Measurements from ENCODE around the gene SYNE1.
A peak's percentile ranks its signal among the peaks of the same experiment; 100 is the strongest.

The SYNE1 gene

DNA sequence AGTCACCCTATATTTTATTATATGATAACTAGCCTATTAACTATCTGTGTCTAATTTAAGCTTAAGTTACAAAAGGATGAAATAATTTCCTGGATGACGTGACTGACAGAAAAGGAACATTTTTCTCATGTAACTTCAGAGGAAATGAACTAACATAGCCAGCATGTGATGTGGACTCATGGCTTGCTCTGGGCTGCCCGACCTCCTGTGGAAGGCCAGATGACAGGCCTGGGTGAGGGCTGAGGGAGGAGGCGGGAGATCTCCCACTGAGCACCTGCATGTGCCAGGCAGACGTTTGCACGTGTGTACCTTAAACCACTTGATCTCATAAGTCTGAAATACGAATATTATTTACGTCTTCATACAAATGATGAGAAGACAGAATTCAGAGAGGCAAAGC, 321.1 kb downstream of the SYNE1 start:
- H3K36me3 ChIP-seq (ENCODE audit: control insufficient read depth, insufficient read depth, low read length) = no peaks in the 10 kb centered on the region
- H3K9me3 ChIP-seq (ENCODE audit: control insufficient read depth, low read length) = no peaks in the 10 kb centered on the region
- H3K4me1 ChIP-seq (ENCODE audit: control insufficient read depth, insufficient read depth, low read length, poor library complexity, severe bottlenecking) = no peaks in the 10 kb centered on the region
- no peak overlapping the region for H3K27ac ChIP-seq (ENCODE audit: insufficient read depth, low read length, poor library complexity, severe bottlenecking)
- no peak for DNase-seq
- H3K4me3 ChIP-seq (ENCODE audit: insufficient read depth, low read depth, low read length, poor library complexity, severe bottlenecking) = no peak overlapping the region
- no peaks in the 10 kb centered on the region for H3K27me3 ChIP-seq (replicated peaks; ENCODE audit: control insufficient read depth, insufficient read depth, low read length, poor library complexity, severe bottlenecking)

DNA sequence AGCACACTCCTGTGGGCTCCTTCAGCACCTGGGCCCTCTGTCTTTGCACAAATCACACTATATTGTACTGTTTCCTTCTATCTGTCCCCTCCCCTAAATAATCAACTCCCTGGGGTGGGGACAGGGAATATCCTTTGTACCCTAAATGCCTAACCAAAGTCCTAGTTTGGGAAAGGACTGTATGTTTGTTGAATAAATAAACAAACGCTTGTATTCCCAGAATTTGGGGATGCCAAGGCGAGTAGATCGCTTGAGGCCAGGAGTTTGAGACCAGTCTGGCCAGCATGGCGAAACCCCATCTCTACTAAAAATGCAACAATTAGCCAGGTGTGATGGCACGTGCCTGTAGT, 322.7 kb downstream of the SYNE1 start:
- no peaks in the 10 kb centered on the region for H3K36me3 ChIP-seq (ENCODE audit: control insufficient read depth, insufficient read depth, low read length)
- H3K9me3 ChIP-seq (ENCODE audit: control insufficient read depth, low read length) = no peaks in the 10 kb centered on the region
- DNase-seq = no peak
- no peak overlapping the region for H3K27ac ChIP-seq (ENCODE audit: insufficient read depth, low read length, poor library complexity, severe bottlenecking)
- H3K27me3 ChIP-seq (replicated peaks; ENCODE audit: control insufficient read depth, insufficient read depth, low read length, poor library complexity, severe bottlenecking) = no peaks in the 10 kb centered on the region
- H3K4me3 ChIP-seq (ENCODE audit: insufficient read depth, low read depth, low read length, poor library complexity, severe bottlenecking) = no peak overlapping the region
- H3K4me1 ChIP-seq (ENCODE audit: control insufficient read depth, insufficient read depth, low read length, poor library complexity, severe bottlenecking) = peaks cover 8% of the 10 kb centered on the region

DNA sequence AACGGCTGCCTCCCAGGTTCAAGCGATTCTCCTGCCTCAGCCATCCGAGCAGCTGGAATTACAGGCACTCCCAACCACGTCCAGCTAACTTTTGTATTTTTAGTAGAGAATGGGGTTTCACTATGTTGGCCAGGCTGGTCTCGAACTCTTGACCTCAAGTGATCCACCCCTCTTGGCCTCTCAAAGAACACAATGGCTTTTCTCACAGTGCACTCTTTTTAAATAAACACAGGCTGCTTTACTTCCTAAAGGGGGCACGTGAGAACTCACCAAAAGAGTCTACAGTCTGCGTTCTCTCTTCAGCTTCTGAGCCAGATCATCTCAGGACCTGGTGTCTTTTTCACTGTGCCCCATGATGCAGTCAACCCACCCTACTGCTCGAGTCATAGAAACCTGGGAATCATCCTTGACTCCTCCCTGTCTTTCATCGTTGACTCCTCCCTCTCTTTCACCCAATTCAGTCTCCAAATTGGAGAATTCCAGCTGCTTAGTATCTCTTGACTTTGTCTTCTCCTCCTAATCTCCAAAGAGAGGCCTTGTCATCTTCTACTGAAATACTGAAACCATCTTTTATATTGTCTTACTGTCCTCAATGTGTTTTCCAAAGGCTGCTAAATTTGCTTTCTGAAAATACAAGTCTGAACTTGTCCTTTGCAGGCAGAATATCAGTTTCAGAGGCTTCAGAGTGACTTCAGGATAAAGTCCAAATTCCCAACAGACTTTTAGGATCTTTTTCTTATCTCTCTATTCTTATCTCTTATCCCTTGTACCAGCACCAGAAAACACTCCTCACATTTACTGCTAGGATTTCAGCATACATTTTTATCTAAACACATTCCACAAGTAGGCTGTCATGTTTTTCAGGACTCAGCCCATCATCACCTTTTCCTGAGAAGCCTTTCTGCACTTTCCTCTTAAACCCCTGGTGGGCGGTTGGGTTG, 323.4 kb downstream of the SYNE1 start:
- Histone ChIP-seq H3K36me3 (ENCODE audit: control insufficient read depth, insufficient read depth, low read length) (no peaks in the 10 kb centered on the region), H3K4me1 (ENCODE audit: control insufficient read depth, insufficient read depth, low read length, poor library complexity, severe bottlenecking) (peaks cover 8% of the 10 kb centered on the region), H3K27ac (ENCODE audit: insufficient read depth, low read length, poor library complexity, severe bottlenecking) (no peak overlapping the region), H3K27me3 (replicated peaks; ENCODE audit: control insufficient read depth, insufficient read depth, low read length, poor library complexity, severe bottlenecking) (no peaks in the 10 kb centered on the region), H3K9me3 (ENCODE audit: control insufficient read depth, low read length) (no peaks in the 10 kb centered on the region), H3K4me3 (ENCODE audit: insufficient read depth, low read depth, low read length, poor library complexity, severe bottlenecking) (no peak overlapping the region)
- no peak for DNase-seq

DNA sequence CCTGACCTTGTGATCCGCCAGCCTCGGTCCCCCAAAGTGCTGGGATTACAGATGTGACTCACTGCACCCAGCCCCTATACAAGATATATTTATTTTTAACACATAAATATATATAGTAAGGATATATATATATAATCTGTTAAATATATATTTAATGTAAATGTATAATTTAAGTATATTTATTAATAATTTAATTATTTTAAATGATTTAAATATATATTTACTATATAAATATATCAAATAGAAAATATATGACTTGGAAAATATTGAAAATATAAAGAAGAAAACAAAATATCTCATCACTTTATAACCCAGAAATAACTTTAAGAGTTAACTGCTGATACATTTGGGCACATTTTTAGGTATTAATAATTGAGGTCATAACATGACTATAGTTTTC, 324.7 kb downstream of the SYNE1 start:
- H3K27me3 ChIP-seq (replicated peaks; ENCODE audit: control insufficient read depth, insufficient read depth, low read length, poor library complexity, severe bottlenecking) = no peaks in the 10 kb centered on the region
- no peak for DNase-seq
- no peak overlapping the region for H3K4me3 ChIP-seq (ENCODE audit: insufficient read depth, low read depth, low read length, poor library complexity, severe bottlenecking)
- peaks cover 8% of the 10 kb centered on the region for H3K4me1 ChIP-seq (ENCODE audit: control insufficient read depth, insufficient read depth, low read length, poor library complexity, severe bottlenecking)
- no peak overlapping the region for H3K27ac ChIP-seq (ENCODE audit: insufficient read depth, low read length, poor library complexity, severe bottlenecking)
- H3K36me3 ChIP-seq (ENCODE audit: control insufficient read depth, insufficient read depth, low read length) = no peaks in the 10 kb centered on the region
- H3K9me3 ChIP-seq (ENCODE audit: control insufficient read depth, low read length) = no peaks in the 10 kb centered on the region

- no peak for DNase-seq
- H3K27me3 ChIP-seq (replicated peaks; ENCODE audit: control insufficient read depth, insufficient read depth, low read length, poor library complexity, severe bottlenecking) = no peaks in the 10 kb centered on the region
- H3K36me3 ChIP-seq (ENCODE audit: control insufficient read depth, insufficient read depth, low read length) = no peaks in the 10 kb centered on the region
- no peaks in the 10 kb centered on the region for H3K9me3 ChIP-seq (ENCODE audit: control insufficient read depth, low read length)
- no peak overlapping the region for H3K27ac ChIP-seq (ENCODE audit: insufficient read depth, low read length, poor library complexity, severe bottlenecking)
- H3K4me1 ChIP-seq (ENCODE audit: control insufficient read depth, insufficient read depth, low read length, poor library complexity, severe bottlenecking) = peaks cover 8% of the 10 kb centered on the region
- no peak overlapping the region for H3K4me3 ChIP-seq (ENCODE audit: insufficient read depth, low read depth, low read length, poor library complexity, severe bottlenecking)
Observed at GRCh38 chr6:152310371-152310954, 326.7 kb downstream of the SYNE1 start.

DNA sequence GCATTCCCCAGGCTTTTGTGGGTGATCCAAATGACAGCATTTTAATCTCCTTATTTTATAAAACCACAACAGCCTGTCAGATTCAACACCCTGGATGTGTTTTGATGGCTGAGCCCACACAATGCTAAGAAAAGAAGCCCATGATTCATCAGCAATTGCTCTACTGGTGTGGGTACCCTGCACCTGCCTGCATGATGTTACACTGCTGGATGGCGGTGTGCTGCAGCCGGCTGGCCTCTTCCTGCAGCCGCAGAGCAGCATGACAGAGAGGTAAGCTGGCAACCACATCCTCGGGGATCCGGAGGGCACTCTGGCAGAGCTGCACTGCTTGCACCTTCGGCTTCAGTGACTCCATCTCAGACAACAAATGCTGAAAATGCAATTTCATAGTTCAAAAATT, 327.5 kb downstream of the SYNE1 start:
- no peaks in the 10 kb centered on the region for H3K36me3 ChIP-seq (ENCODE audit: control insufficient read depth, insufficient read depth, low read length)
- peaks cover 8% of the 10 kb centered on the region for H3K4me1 ChIP-seq (ENCODE audit: control insufficient read depth, insufficient read depth, low read length, poor library complexity, severe bottlenecking)
- H3K9me3 ChIP-seq (ENCODE audit: control insufficient read depth, low read length) = no peaks in the 10 kb centered on the region
- DNase-seq = peak; percentile 25 to 64 (median 32)
- no peak overlapping the region for H3K27ac ChIP-seq (ENCODE audit: insufficient read depth, low read length, poor library complexity, severe bottlenecking)
- no peak overlapping the region for H3K4me3 ChIP-seq (ENCODE audit: insufficient read depth, low read depth, low read length, poor library complexity, severe bottlenecking)
- no peaks in the 10 kb centered on the region for H3K27me3 ChIP-seq (replicated peaks; ENCODE audit: control insufficient read depth, insufficient read depth, low read length, poor library complexity, severe bottlenecking)

GRCh38 chr6:152309006-152309405, 328.2 kb downstream of the SYNE1 start:
- H3K4me1 ChIP-seq (ENCODE audit: control insufficient read depth, insufficient read depth, low read length, poor library complexity, severe bottlenecking) = peaks cover 8% of the 10 kb centered on the region
- H3K27ac ChIP-seq (ENCODE audit: insufficient read depth, low read length, poor library complexity, severe bottlenecking) = no peak overlapping the region
- no peaks in the 10 kb centered on the region for H3K27me3 ChIP-seq (replicated peaks; ENCODE audit: control insufficient read depth, insufficient read depth, low read length, poor library complexity, severe bottlenecking)
- no peak overlapping the region for H3K4me3 ChIP-seq (ENCODE audit: insufficient read depth, low read depth, low read length, poor library complexity, severe bottlenecking)
- no peaks in the 10 kb centered on the region for H3K9me3 ChIP-seq (ENCODE audit: control insufficient read depth, low read length)
- DNase-seq = no peak
- H3K36me3 ChIP-seq (ENCODE audit: control insufficient read depth, insufficient read depth, low read length) = no peaks in the 10 kb centered on the region

- H3K4me1 ChIP-seq (ENCODE audit: control insufficient read depth, insufficient read depth, low read length, poor library complexity, severe bottlenecking) = peaks cover 8% of the 10 kb centered on the region
- DNase-seq = no peak
- H3K36me3 ChIP-seq (ENCODE audit: control insufficient read depth, insufficient read depth, low read length) = no peaks in the 10 kb centered on the region
- H3K27me3 ChIP-seq (replicated peaks; ENCODE audit: control insufficient read depth, insufficient read depth, low read length, poor library complexity, severe bottlenecking) = no peaks in the 10 kb centered on the region
- no peaks in the 10 kb centered on the region for H3K9me3 ChIP-seq (ENCODE audit: control insufficient read depth, low read length)
- no peak overlapping the region for H3K4me3 ChIP-seq (ENCODE audit: insufficient read depth, low read depth, low read length, poor library complexity, severe bottlenecking)
- no peak overlapping the region for H3K27ac ChIP-seq (ENCODE audit: insufficient read depth, low read length, poor library complexity, severe bottlenecking)
Observed at GRCh38 chr6:152308306-152308705, 328.9 kb downstream of the SYNE1 start.

GRCh38 chr6:152305672-152306071, 331.5 kb downstream of the SYNE1 start:
- no peaks in the 10 kb centered on the region for H3K27me3 ChIP-seq (replicated peaks; ENCODE audit: control insufficient read depth, insufficient read depth, low read length, poor library complexity, severe bottlenecking)
- no peaks in the 10 kb centered on the region for H3K9me3 ChIP-seq (ENCODE audit: control insufficient read depth, low read length)
- H3K27ac ChIP-seq (ENCODE audit: insufficient read depth, low read length, poor library complexity, severe bottlenecking) = no peak overlapping the region
- H3K4me3 ChIP-seq (ENCODE audit: insufficient read depth, low read depth, low read length, poor library complexity, severe bottlenecking) = no peak overlapping the region
- no peaks in the 10 kb centered on the region for H3K36me3 ChIP-seq (ENCODE audit: control insufficient read depth, insufficient read depth, low read length)
- peaks cover 10% of the 10 kb centered on the region for H3K4me1 ChIP-seq (ENCODE audit: control insufficient read depth, insufficient read depth, low read length, poor library complexity, severe bottlenecking)
- no peak for DNase-seq

DNA sequence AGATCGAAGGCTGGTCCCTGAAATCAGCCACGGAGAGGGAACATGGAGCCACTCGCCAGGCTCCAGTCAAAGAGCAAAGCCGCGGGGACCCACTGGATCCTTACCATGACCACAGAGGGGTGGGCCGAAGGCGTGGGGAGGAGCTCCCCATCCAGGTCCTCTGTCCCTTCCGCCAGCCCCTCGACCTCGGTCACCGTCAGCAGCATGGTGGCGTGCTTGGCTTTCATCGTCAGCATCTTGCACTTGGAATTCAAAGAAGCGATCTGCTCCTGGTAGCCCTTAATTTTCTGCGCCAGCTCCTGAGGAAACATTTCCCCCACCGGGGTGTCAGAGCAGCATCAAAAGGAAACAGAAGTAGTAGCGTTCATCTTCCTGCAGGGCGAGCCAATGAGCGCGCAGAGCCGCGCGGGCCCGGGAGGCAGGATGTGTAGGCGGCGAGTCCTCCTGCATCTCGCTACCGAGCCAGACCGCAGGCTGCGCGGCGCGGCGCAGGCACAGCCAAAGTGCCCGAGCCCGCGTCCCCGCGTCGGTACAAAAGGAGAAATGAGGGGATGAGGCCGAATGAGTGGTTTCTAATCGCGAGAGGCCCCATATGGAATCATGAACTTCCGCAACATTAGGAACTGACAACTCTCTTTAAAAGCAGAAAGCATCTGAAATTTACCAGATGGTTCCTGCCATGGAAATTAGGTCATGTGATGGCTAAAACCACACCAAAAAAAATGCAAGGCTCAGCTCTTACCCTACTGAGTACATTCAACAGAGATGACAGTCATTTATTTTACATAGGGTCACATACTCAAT, 335.2 kb downstream of the SYNE1 start:
- H3K36me3 ChIP-seq (ENCODE audit: control insufficient read depth, insufficient read depth, low read length) = no peaks in the 10 kb centered on the region
- peak; percentile 75 to 82 (median 81) for DNase-seq
- H3K27me3 ChIP-seq (replicated peaks; ENCODE audit: control insufficient read depth, insufficient read depth, low read length, poor library complexity, severe bottlenecking) = no peaks in the 10 kb centered on the region
- peaks cover 10% of the 10 kb centered on the region for H3K4me1 ChIP-seq (ENCODE audit: control insufficient read depth, insufficient read depth, low read length, poor library complexity, severe bottlenecking)
- H3K27ac ChIP-seq (ENCODE audit: insufficient read depth, low read length, poor library complexity, severe bottlenecking) = peak overlapping the region; percentile 85
- peak overlapping the region; percentile 95 for H3K4me3 ChIP-seq (ENCODE audit: insufficient read depth, low read depth, low read length, poor library complexity, severe bottlenecking)
- H3K9me3 ChIP-seq (ENCODE audit: control insufficient read depth, low read length) = no peaks in the 10 kb centered on the region

All from effector memory CD4-positive, alpha-beta T cell (primary cell).